MM.1S (cell line): Measurements from ENCODE around the gene ACOT9.

Experiments
- DNase-seq: peaks from one replicate; pipeline ENCODE4 v3.0.0-alpha.2; 2015
- H2AFZ ChIP-seq: fragments of 300-600 bp; sonication (generic); 2 replicates; pipeline ENCODE4 v1.6.0; 2016; ENCODE audit warnings: antibody characterized with exemption, low read length
- H3F3A ChIP-seq: fragments of 300-600 bp; sonication (generic); 2 replicates; pipeline ENCODE4 v1.6.1; 2016; ENCODE audit warnings: mild to moderate bottlenecking, antibody characterized with exemption, low read length, moderate library complexity, mixed read lengths; ENCODE audit not compliant: insufficient read depth
- H3K27ac ChIP-seq: fragments of 300-600 bp; sonication (generic); 2 replicates; pipeline ENCODE4 v1.5.1; 2016; ENCODE audit warnings: mild to moderate bottlenecking, low read length
- H3K27me3 ChIP-seq: fragments of 300-600 bp; sonication (generic); replicated peaks from 2 replicates; pipeline ENCODE4 v1.6.0; 2016; ENCODE audit warnings: low read length; ENCODE audit not compliant: insufficient read depth
- H3K36me3 ChIP-seq: fragments of 300-600 bp; sonication (generic); replicated peaks from 2 replicates; pipeline ENCODE4 v1.6.1; 2016; ENCODE audit warnings: mild to moderate bottlenecking, low read length, mixed read lengths; ENCODE audit not compliant: insufficient read depth
- H3K4me1 ChIP-seq: fragments of 300-600 bp; sonication (generic); 2 replicates; pipeline ENCODE4 v1.6.1; 2016; ENCODE audit warnings: low read length, mixed read lengths
- H3K4me2 ChIP-seq: fragments of 300-600 bp; sonication (generic); 2 replicates; pipeline ENCODE4 v1.6.0; 2016; ENCODE audit warnings: low read depth, low read length
- H3K4me3 ChIP-seq: fragments of 300-600 bp; sonication (generic); 2 replicates; pipeline ENCODE4 v1.5.1; 2016; ENCODE audit warnings: low read length, mixed read lengths
- H3K79me2 ChIP-seq: fragments of 300-600 bp; sonication (generic); 2 replicates; pipeline ENCODE4 v1.6.1; 2016; ENCODE audit warnings: mixed run types, low read length, mixed read lengths
- H3K9ac ChIP-seq: fragments of 300-600 bp; sonication (generic); 2 replicates; pipeline ENCODE4 v1.6.1; 2016; ENCODE audit warnings: low read length, mixed read lengths
- H3K9me2 ChIP-seq: fragments of 300-600 bp; sonication (generic); replicated peaks from 2 replicates; pipeline ENCODE4 v1.6.1; 2016; ENCODE audit warnings: mild to moderate bottlenecking, low read length, mixed read lengths; ENCODE audit not compliant: insufficient read depth
- H3K9me3 ChIP-seq: fragments of 300-600 bp; sonication (generic); replicated peaks from 2 replicates; pipeline ENCODE4 v1.6.1; 2016; ENCODE audit warnings: mild to moderate bottlenecking, low read length, mixed read lengths; ENCODE audit not compliant: insufficient read depth
- H4K20me1 ChIP-seq: fragments of 300-600 bp; sonication (generic); 2 replicates; pipeline ENCODE4 v1.6.1; 2016; ENCODE audit warnings: mild to moderate bottlenecking, low read length, moderate library complexity, mixed read lengths; ENCODE audit not compliant: insufficient read depth
- CTCF ChIP-seq: fragments of 300-600 bp; sonication (generic); IDR thresholded peaks from 2 replicates; pipeline ENCODE4 v1.5.1; 2016; ENCODE audit warnings: antibody characterized with exemption, low read length, mixed read lengths
- EZH2 ChIP-seq: fragments of 300-600 bp; sonication (generic); optimal IDR thresholded peaks from 2 replicates; pipeline ENCODE3; 2017; ENCODE audit warnings: low read depth, mild to moderate bottlenecking, antibody characterized with exemption, low read length, mixed read lengths
- EZH2phosphoT487 ChIP-seq: fragments of 300-600 bp; sonication (generic); IDR thresholded peaks from 2 replicates; pipeline ENCODE4 v1.6.1; 2018; ENCODE audit warnings: antibody characterized with exemption, low read length

The ACOT9 gene

GRCh38 chrX:23729214-23729613, 13.9 kb downstream of the ACOT9 start:
- no peak overlapping the region for H3K4me2 ChIP-seq
- DNase-seq, result no peak
- TF ChIP-seq EZH2phosphoT487 (no peak), CTCF (no peak), EZH2 (no peak)
- peaks cover 11% of the 10 kb centered on the region for H3K4me1 ChIP-seq
- H2AFZ ChIP-seq, result no peak overlapping the region
- H4K20me1 ChIP-seq, result no peaks in the 10 kb centered on the region
- H3K36me3 ChIP-seq, result no peaks in the 10 kb centered on the region
- peaks cover 9% of the 10 kb centered on the region; the same call in 1 of the 2 replicates for H3F3A ChIP-seq
- no peak overlapping the region for H3K9ac ChIP-seq
- H3K27ac ChIP-seq, result no peak overlapping the region
- peaks cover 5% of the 10 kb centered on the region for H3K79me2 ChIP-seq
- H3K9me2 ChIP-seq, result no peaks in the 10 kb centered on the region
- no peaks in the 10 kb centered on the region for H3K27me3 ChIP-seq
- no peak overlapping the region for H3K4me3 ChIP-seq
- H3K9me3 ChIP-seq, result no peaks in the 10 kb centered on the region

DNA sequence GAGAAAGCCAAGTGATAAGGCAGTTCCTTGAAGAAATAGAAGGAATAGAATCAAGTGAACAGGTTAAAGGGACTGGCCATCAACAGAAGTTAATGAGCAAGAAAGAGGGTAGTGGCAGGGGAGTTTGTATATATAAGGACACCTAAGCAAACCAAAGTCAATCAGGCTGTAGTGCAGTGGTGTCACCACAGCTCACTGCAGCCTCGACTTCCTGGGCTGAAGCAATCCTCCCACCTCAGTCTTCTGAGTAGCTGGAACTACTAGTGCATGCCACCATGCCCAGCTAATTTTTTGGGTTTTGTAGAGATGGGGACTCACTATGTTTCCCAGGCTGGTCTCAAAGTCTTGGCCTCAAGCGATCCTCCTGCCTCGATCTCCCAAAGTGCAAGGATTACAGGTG, 15.9 kb downstream of the ACOT9 start:
- Histone ChIP-seq H3K36me3 (no peaks in the 10 kb centered on the region), H3K4me2 (no peak overlapping the region)
- TF ChIP-seq CTCF (no peak), EZH2phosphoT487 (no peak), EZH2 (no peak)

DNA sequence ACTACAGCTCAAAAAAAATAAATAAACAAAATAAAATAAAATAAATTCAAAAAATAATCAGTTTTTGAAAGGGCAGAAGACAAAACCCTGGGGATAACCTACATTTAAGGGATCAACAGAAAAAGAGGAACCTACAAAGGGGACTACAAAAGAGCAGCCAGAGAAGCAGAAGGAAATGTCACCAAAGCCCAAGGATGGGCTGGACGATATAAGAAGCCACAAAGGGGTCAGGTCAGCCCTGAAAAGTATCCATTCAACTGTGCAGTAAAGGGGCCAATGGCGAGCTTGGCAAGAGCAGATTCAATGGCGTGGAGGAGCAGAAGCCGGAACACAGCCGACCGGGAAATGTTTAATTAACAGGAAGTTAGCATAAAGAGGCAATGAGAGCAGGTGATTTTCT, 16.9 kb downstream of the ACOT9 start:
- no peak for DNase-seq
- Histone ChIP-seq H4K20me1 (no peaks in the 10 kb centered on the region), H3K9ac (no peak overlapping the region), H3F3A (no peaks in the 10 kb centered on the region), H3K79me2 (no peaks in the 10 kb centered on the region), H3K9me2 (no peaks in the 10 kb centered on the region), H3K9me3 (no peaks in the 10 kb centered on the region), H2AFZ (no peak overlapping the region), H3K27me3 (no peaks in the 10 kb centered on the region), H3K4me3 (no peak overlapping the region), H3K27ac (no peak overlapping the region), H3K4me2 (no peak overlapping the region), H3K4me1 (no peaks in the 10 kb centered on the region), H3K36me3 (no peaks in the 10 kb centered on the region)
- no peak for TF ChIP-seq EZH2phosphoT487
- no peak for TF ChIP-seq EZH2
- no peak for TF ChIP-seq CTCF

More for the DNA sequence above, 15.9 kb downstream of the ACOT9 start:
- no peak overlapping the region for H3K9ac ChIP-seq
- H3K4me1 ChIP-seq, result peaks cover 4% of the 10 kb centered on the region; the same call in 1 of the 2 replicates
- H2AFZ ChIP-seq, result no peak overlapping the region
- H4K20me1 ChIP-seq, result no peaks in the 10 kb centered on the region
- no peaks in the 10 kb centered on the region for H3F3A ChIP-seq
- H3K27me3 ChIP-seq, result no peaks in the 10 kb centered on the region
- no peaks in the 10 kb centered on the region for H3K9me2 ChIP-seq
- no peak overlapping the region for H3K27ac ChIP-seq
- H3K79me2 ChIP-seq, result peaks cover 5% of the 10 kb centered on the region
- no peaks in the 10 kb centered on the region for H3K9me3 ChIP-seq
- DNase-seq, result no peak
- H3K4me3 ChIP-seq, result no peak overlapping the region
